Measurements from ENCODE around the gene ZSCAN32.
A peak's percentile ranks its signal among the peaks of the same experiment; 100 is the strongest.

GRCh38 chr16:3400779-3401688, at the start of gene ZSCAN32, which contains the start of gene ZNF174:
- TF ChIP-seq CTCF (IDR thresholded peaks at IDR 0.05) (no peak), POLR2AphosphoS5 (IDR thresholded peaks at IDR 0.05) (peak; percentile 65 to 91 (median 88))

Measured in sigmoid colon (tissue), 4 donors.